Measurements from ENCODE around the gene ARID2.

- TF ChIP-seq CTCF (conservative IDR thresholded peaks at IDR 0.05; ENCODE audit: low read depth in 2 of 2): no peak
- TF ChIP-seq CREB1 (CRISPR knock-in tag; IDR thresholded peaks at IDR 0.05; ENCODE audit: low read depth): no peak
- TF ChIP-seq EZH2 (IDR thresholded peaks at IDR 0.05; ENCODE audit: low read depth, unreplicated experiment): no peak
- no peak for TF ChIP-seq POLR2AphosphoS5 (IDR thresholded peaks at IDR 0.05; ENCODE audit: low read depth)
Observed at GRCh38 chr12:45918818-45919217, 189.3 kb downstream of the ARID2 start.
